ENCODE results near the gene NEU3.
A peak's percentile ranks its signal among the peaks of the same experiment; 100 is the strongest.
"Not testable (repeated sequence)": the region's sequence is repeated elsewhere in the genome, so short reads cannot be mapped to it uniquely, and the experiment has no call there.

NEU3 gene

GRCh38 chr11:74984730-74985129, 4.0 kb upstream of the NEU3 start:
- DNase-seq, result no peak

- DNase-seq, result peak; percentile 20
Observed at GRCh38 chr11:74989260-74989638, 516 bp downstream of the NEU3 start.

GRCh38 chr11:74990150-74990549, 1.4 kb downstream of the NEU3 start:
- DNase-seq, result not testable (repeated sequence)

- DNase-seq, result no peak
Observed at GRCh38 chr11:74990941-74991340, 2.2 kb downstream of the NEU3 start.

- DNase-seq, result no peak
Observed at GRCh38 chr11:74992852-74993251, 4.1 kb downstream of the NEU3 start.

- no peak for DNase-seq
Observed at GRCh38 chr11:75000975-75001354, 12.2 kb downstream of the NEU3 start.

GRCh38 chr11:75001686-75002085, 13.0 kb downstream of the NEU3 start:
- no peak for DNase-seq

GRCh38 chr11:75002516-75002915, 13.8 kb downstream of the NEU3 start:
- DNase-seq, result no peak

- no peak for DNase-seq
Observed at GRCh38 chr11:75004215-75004614, 15.5 kb downstream of the NEU3 start.

GRCh38 chr11:75011357-75011756, 22.6 kb downstream of the NEU3 start:
- no peak for DNase-seq

- DNase-seq, result no peak
Observed at GRCh38 chr11:75011872-75012271, 23.1 kb downstream of the NEU3 start.

GRCh38 chr11:75013051-75013450, 24.3 kb downstream of the NEU3 start:
- no peak for DNase-seq

GRCh38 chr11:75014129-75014528, 25.4 kb downstream of the NEU3 start:
- no peak for DNase-seq

- not testable (repeated sequence) for DNase-seq
Observed at GRCh38 chr11:75019200-75019599, 30.5 kb downstream of the NEU3 start.

GRCh38 chr11:75020328-75020727, 31.6 kb downstream of the NEU3 start:
- DNase-seq, result not testable (repeated sequence)

GRCh38 chr11:75022296-75022695, 33.6 kb downstream of the NEU3 start:
- DNase-seq, result no peak

GRCh38 chr11:75022759-75023396, 34.1 kb downstream of the NEU3 start:
- peak; percentile 82 for DNase-seq

GRCh38 chr11:75023446-75024067, 34.8 kb downstream of the NEU3 start:
- no peak for DNase-seq

GRCh38 chr11:75024068-75024449, 35.3 kb downstream of the NEU3 start:
- DNase-seq, result no peak

GRCh38 chr11:75024764-75025211, 36.1 kb downstream of the NEU3 start:
- DNase-seq, result no peak

GRCh38 chr11:75025561-75025960, 36.8 kb downstream of the NEU3 start:
- no peak for DNase-seq

GRCh38 chr11:75028321-75028720, 39.6 kb downstream of the NEU3 start:
- peak; percentile 21 for DNase-seq

GRCh38 chr11:75028724-75029123, 40.0 kb downstream of the NEU3 start:
- DNase-seq, result peak; percentile 89

GRCh38 chr11:75029836-75030631, 41.3 kb downstream of the NEU3 start:
- DNase-seq, result no peak
